PFSK-1 (cell line): ENCODE results near the gene RMP24.

Experiments used
- FOXP2 ChIP-seq: optimal IDR thresholded peaks from 2 replicates; pipeline ENCODE3; 2011; ENCODE audit warnings: borderline replicate concordance, control low read depth, inconsistent platforms; ENCODE audit not compliant: insufficient read depth; ENCODE audit errors: extremely low read length, extremely low read depth
- POLR2AphosphoS5 ChIP-seq: IDR thresholded peaks from 2 replicates; pipeline ENCODE4 v1.6.1; 2012; ENCODE audit warnings: low read depth, mild to moderate bottlenecking, control low read depth, low read length, moderate library complexity
- SIN3A ChIP-seq: IDR thresholded peaks from 2 replicates; pipeline ENCODE4 v1.6.1; 2012; ENCODE audit warnings: mild to moderate bottlenecking, low read length, moderate library complexity, borderline replicate concordance; ENCODE audit not compliant: insufficient read depth
- TAF1 ChIP-seq: IDR thresholded peaks from 2 replicates; pipeline ENCODE4 v1.6.1; 2012; ENCODE audit warnings: low read length, control low read depth, borderline replicate concordance; ENCODE audit not compliant: insufficient read depth
- TF ChIP-seq, protein P1 (sequence below), 2 experiments: IDR thresholded peaks; 2 replicates each; pipeline versions ENCODE4 v1.6.1 to v1.8.0; 2011 to 2012; ENCODE audit warnings: low read depth in 2 of 2, low read length in 2 of 2, control low read depth in 1 of 2, inconsistent platforms in 1 of 2, mild to moderate bottlenecking in 1 of 2, moderate library complexity in 1 of 2; ENCODE audit not compliant: insufficient read depth in 1 of 2

Gene RMP24

DNA sequence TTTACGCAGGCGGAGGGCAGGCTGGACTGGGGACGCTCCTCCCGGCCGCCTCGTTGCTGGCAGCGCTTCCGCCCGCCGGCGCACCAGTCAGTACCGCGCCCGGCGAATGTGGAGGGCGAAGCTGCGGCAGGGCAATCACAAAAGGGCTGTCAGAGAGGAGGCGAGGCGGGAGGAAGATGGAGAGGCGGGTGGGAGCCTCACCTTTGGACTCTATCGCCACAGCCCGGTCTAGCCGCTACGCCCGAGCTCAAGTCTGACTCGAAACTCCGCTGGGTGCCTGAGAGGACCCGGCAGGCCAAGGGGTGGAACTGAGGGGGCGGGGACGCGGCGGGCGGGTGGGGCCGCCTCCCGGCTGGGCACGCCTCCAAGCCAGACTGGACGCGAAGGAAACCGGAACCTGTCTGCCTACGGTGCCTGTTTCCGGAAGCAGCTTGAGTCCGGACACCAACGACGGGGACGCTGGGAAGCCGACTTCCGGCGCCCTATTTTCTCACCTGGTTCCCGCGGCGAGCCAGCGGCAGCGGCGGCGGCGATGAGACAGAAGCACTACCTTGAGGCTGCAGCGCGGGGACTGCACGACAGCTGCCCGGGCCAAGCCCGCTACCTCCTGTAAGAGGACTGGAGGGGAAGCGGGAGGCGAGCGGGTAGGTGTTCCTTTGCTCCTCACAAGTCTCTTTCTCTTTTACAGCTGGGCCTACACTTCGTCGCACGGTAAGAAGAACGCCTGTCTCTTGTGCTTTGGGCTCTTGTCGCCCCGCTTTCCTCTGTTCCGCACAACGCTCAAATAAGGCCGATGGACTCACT, at the start of gene RMP24:
TSS of gene RMP24 (plus strand) at position 483 of the 804 bp plus-strand sequence.
- peak; percentile 92; the same call in 1 of the 2 replicates for TF ChIP-seq TAF1
- TF ChIP-seq SIN3A = no peak
- TF ChIP-seq POLR2AphosphoS5 = peak; percentile 91
- TF ChIP-seq FOXP2 = peak; percentile 89
- TF ChIP-seq, protein P1, sequence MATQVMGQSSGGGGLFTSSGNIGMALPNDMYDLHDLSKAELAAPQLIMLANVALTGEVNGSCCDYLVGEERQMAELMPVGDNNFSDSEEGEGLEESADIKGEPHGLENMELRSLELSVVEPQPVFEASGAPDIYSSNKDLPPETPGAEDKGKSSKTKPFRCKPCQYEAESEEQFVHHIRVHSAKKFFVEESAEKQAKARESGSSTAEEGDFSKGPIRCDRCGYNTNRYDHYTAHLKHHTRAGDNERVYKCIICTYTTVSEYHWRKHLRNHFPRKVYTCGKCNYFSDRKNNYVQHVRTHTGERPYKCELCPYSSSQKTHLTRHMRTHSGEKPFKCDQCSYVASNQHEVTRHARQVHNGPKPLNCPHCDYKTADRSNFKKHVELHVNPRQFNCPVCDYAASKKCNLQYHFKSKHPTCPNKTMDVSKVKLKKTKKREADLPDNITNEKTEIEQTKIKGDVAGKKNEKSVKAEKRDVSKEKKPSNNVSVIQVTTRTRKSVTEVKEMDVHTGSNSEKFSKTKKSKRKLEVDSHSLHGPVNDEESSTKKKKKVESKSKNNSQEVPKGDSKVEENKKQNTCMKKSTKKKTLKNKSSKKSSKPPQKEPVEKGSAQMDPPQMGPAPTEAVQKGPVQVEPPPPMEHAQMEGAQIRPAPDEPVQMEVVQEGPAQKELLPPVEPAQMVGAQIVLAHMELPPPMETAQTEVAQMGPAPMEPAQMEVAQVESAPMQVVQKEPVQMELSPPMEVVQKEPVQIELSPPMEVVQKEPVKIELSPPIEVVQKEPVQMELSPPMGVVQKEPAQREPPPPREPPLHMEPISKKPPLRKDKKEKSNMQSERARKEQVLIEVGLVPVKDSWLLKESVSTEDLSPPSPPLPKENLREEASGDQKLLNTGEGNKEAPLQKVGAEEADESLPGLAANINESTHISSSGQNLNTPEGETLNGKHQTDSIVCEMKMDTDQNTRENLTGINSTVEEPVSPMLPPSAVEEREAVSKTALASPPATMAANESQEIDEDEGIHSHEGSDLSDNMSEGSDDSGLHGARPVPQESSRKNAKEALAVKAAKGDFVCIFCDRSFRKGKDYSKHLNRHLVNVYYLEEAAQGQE (IDR thresholded peaks at IDR 0.05; ENCODE audit: insufficient read depth in 1 of 2, low read depth in 2 of 2, low read length in 2 of 2) = no peak

DNA sequence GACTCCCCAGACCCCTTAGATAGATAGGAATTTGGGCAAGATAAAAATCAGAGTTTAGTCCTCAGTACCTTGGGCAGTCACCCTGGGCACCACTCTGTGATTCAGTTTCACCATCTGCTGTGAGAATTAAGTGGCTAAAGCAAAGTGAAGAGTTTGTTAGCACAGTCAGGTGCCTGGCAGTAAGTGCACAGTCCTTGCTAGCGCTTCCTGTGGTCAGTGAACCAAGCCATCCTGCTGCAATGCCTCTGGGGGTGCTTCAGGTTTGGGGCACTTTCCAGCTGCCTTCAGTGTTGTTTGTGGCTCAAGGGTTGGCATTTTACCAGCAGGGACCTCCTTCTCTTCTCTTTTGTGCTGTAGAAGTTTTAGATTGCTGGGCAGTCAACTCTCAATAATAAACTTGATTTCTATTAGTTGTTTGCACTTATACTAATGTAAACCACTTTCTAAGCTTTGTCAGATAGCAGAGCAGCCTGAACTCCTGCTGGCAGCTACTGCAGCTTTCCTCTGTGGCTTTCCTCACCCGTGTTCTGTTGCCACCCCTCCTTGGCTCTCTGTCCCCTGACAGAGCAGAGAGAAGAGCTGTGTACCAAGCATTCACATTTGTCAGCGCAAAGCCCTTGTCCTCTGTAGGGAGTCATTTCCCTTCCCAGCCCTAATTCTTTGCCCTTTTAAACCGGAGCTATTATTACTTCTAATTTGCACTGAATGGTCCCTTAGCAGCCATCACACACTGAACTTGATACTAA, 48.4 kb upstream of the RMP24 start:
- no peak for TF ChIP-seq SIN3A
- no peak for TF ChIP-seq FOXP2
- TF ChIP-seq POLR2AphosphoS5 = no peak
- TF ChIP-seq, protein P1 (IDR thresholded peaks at IDR 0.05; ENCODE audit: insufficient read depth in 1 of 2, low read depth in 2 of 2, low read length in 2 of 2) = no peak
- TF ChIP-seq TAF1 = no peak

DNA sequence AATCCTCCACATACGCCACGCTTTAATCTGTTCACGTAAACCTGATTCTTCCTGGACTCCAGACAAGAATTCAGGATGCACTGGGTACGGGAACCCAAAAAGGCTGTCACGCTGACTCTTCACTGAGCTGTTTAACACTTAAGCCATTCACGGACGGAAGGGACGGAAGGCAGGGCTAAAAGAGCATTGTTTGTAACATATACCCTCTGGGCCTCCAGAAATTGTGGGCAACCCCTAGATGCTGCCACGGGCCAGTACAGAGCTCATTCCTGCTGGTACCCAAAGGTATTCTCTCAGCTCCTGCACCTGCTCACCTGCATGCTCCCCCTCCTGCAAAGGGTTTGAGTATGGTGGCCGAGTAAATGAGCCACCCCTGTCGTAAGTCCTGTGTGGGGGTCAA, 45.6 kb upstream of the RMP24 start:
- TF ChIP-seq, protein P1 (IDR thresholded peaks at IDR 0.05; ENCODE audit: insufficient read depth in 1 of 2, low read depth in 2 of 2, low read length in 2 of 2) = no peak
- no peak for TF ChIP-seq TAF1
- no peak for TF ChIP-seq FOXP2
- TF ChIP-seq SIN3A = no peak
- TF ChIP-seq POLR2AphosphoS5 = no peak

DNA sequence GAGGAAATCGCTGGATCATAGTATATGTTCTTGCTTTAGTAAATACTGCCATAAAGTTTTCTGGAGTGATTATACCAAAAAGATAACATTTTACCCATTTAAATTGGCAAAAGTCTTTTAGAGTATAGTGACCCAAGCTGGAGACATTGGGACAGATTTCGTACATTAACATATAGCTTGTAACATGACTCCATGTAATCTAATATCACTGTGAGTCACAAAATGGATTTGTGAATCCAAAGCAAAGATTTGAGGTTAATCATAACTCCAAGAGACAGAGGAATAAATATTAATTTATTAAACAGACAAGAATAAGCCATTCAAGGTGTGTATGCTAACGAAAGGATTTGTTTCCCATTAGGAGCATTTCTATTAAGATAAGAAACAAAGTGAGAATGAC, 45.0 kb upstream of the RMP24 start:
- TF ChIP-seq TAF1 = no peak
- TF ChIP-seq, protein P1 (IDR thresholded peaks at IDR 0.05; ENCODE audit: insufficient read depth in 1 of 2, low read depth in 2 of 2, low read length in 2 of 2) = no peak
- no peak for TF ChIP-seq SIN3A
- TF ChIP-seq POLR2AphosphoS5 = no peak
- no peak for TF ChIP-seq FOXP2
